OCI-LY1 (cell line): ENCODE measurements around the gene DYDC1.

Experiments used
- EZH2 ChIP-seq: fragments of 200-600 bp; sonication (generic), shearing (Covaris generic); IDR thresholded peaks from 2 replicates; pipeline ENCODE4 v1.8.0; 2017; ENCODE audit warnings: borderline replicate concordance, mixed run types, mild to moderate bottlenecking, antibody characterized with exemption, low read length, moderate library complexity, mixed read lengths
- TF ChIP-seq, protein P1 (sequence below): fragments of 200-600 bp; sonication (generic), shearing (Covaris generic); IDR thresholded peaks from 2 replicates; pipeline ENCODE4 v1.5.1; 2017; ENCODE audit warnings: mild to moderate bottlenecking, antibody characterized with exemption, low read length, moderate library complexity, mixed read lengths

- TF ChIP-seq, protein P1, sequence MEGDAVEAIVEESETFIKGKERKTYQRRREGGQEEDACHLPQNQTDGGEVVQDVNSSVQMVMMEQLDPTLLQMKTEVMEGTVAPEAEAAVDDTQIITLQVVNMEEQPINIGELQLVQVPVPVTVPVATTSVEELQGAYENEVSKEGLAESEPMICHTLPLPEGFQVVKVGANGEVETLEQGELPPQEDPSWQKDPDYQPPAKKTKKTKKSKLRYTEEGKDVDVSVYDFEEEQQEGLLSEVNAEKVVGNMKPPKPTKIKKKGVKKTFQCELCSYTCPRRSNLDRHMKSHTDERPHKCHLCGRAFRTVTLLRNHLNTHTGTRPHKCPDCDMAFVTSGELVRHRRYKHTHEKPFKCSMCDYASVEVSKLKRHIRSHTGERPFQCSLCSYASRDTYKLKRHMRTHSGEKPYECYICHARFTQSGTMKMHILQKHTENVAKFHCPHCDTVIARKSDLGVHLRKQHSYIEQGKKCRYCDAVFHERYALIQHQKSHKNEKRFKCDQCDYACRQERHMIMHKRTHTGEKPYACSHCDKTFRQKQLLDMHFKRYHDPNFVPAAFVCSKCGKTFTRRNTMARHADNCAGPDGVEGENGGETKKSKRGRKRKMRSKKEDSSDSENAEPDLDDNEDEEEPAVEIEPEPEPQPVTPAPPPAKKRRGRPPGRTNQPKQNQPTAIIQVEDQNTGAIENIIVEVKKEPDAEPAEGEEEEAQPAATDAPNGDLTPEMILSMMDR = no peak
- no peak for TF ChIP-seq EZH2
Measured at GRCh38 chr10:80351220-80351619, 5.3 kb downstream of the DYDC1 start.
